HG02981 (cell line): ENCODE results near the gene STN1.

ENCODE experiments used
- ATAC-seq: cut with Tn5 transposase; IDR thresholded peaks from one replicate; pipeline ENCODE4 v1.9.1; 2021; ENCODE audit warnings: mild to moderate bottlenecking, moderate library complexity; ENCODE audit not compliant: unreplicated experiment

Gene STN1

GRCh38 chr10:103870516-103870915 is 47.5 kb downstream of the STN1 start:
- no peak for ATAC-seq

GRCh38 chr10:103869336-103869735 is 48.6 kb downstream of the STN1 start:
- no peak for ATAC-seq

- no peak for ATAC-seq
These were observed 49.8 kb downstream of the STN1 start for GRCh38 chr10:103868200-103868599.

- no peak for ATAC-seq
These were observed 56.5 kb downstream of the STN1 start for GRCh38 chr10:103861505-103861904.

GRCh38 chr10:103859161-103860086 is 58.6 kb downstream of the STN1 start:
- peak; percentile 54 for ATAC-seq

GRCh38 chr10:103858360-103858759 is 59.6 kb downstream of the STN1 start:
- ATAC-seq = no peak

- no peak for ATAC-seq
These were observed 61.2 kb downstream of the STN1 start for GRCh38 chr10:103856797-103857170.

- no peak for ATAC-seq
These were observed 61.9 kb downstream of the STN1 start for GRCh38 chr10:103855852-103856796.

- ATAC-seq = no peak
These were observed 62.6 kb downstream of the STN1 start, which contains the start of gene SH3PXD2A for GRCh38 chr10:103855424-103855823. Gene SH3PXD2A, minus strand, starts transcription at chr10:103855576. Its CDS starts 310 bp downstream, at chr10:103855266.

GRCh38 chr10:103854686-103855391 is 63.1 kb downstream of the STN1 start:
- ATAC-seq = no peak

GRCh38 chr10:103854265-103854685 is 63.7 kb downstream of the STN1 start:
- ATAC-seq = no peak

GRCh38 chr10:103853428-103854264 is 64.3 kb downstream of the STN1 start:
- ATAC-seq = no peak

GRCh38 chr10:103852856-103853255 is 65.1 kb downstream of the STN1 start:
- ATAC-seq = no peak

- no peak for ATAC-seq
These were observed 65.7 kb downstream of the STN1 start for GRCh38 chr10:103852189-103852711.

GRCh38 chr10:103851261-103851660 is 66.7 kb downstream of the STN1 start:
- no peak for ATAC-seq

- no peak for ATAC-seq
These were observed 67.5 kb downstream of the STN1 start for GRCh38 chr10:103850572-103850895.

GRCh38 chr10:103849880-103850571 is 68.0 kb downstream of the STN1 start:
- ATAC-seq = no peak

GRCh38 chr10:103849212-103849877 is 68.6 kb downstream of the STN1 start:
- no peak for ATAC-seq
